ENCODE results near the gene KIAA0319L.

The KIAA0319L gene

DNA sequence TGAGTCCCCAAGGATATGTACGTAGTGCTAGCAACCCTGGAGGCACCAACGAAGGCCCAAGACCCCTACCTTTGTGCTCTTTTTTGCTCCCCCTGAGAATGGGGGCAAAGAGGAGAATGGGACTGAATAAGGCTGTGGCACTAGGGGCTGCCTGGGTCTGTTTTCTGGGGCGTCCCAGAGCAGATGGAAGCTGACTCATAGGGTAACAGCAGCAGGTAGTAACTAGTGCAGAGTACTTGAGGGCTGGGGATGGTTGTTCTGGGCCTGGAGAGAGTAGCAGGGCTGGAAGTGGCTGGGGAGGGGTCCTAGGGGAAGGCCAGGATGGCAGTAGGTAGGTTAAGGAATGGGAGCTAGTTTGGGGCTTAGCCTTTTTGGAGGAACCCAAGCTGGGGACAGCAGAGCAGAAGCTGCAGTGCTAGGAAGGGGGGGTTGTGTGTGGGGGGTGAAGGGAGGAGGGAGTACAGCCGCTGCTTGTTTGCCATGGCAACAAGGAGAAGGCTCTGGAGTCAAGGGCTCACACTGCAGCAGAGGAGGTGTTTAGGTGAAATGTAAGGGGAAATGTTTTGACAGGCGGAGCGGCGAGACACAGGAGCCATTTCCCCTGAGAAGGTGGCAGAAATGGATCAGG is 2.2 kb upstream of the KIAA0319L start:
- POLR2A ChIA-PET: interaction anchor here (0.6 kb wide), 3 partner anchors 19 to 271 kb away, joined by 4 read pairs; no protein-coding TSS in a partner anchor
- no peak for DNase-seq (ENCODE audit: extremely low spot score)
- TF ChIP-seq, protein P1, sequence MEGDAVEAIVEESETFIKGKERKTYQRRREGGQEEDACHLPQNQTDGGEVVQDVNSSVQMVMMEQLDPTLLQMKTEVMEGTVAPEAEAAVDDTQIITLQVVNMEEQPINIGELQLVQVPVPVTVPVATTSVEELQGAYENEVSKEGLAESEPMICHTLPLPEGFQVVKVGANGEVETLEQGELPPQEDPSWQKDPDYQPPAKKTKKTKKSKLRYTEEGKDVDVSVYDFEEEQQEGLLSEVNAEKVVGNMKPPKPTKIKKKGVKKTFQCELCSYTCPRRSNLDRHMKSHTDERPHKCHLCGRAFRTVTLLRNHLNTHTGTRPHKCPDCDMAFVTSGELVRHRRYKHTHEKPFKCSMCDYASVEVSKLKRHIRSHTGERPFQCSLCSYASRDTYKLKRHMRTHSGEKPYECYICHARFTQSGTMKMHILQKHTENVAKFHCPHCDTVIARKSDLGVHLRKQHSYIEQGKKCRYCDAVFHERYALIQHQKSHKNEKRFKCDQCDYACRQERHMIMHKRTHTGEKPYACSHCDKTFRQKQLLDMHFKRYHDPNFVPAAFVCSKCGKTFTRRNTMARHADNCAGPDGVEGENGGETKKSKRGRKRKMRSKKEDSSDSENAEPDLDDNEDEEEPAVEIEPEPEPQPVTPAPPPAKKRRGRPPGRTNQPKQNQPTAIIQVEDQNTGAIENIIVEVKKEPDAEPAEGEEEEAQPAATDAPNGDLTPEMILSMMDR (IDR thresholded peaks at IDR 0.05; ENCODE audit: control extremely low read depth, extremely low read depth, low read depth, missing control alignments): no peak
- CTCF ChIA-PET: interaction anchor here (0.6 to 2.2 kb wide), 5 partner anchors 10 to 156 kb away, joined by 3 to 7 read pairs (median 3); partner anchors contain the start of gene TFAP2E

DNA sequence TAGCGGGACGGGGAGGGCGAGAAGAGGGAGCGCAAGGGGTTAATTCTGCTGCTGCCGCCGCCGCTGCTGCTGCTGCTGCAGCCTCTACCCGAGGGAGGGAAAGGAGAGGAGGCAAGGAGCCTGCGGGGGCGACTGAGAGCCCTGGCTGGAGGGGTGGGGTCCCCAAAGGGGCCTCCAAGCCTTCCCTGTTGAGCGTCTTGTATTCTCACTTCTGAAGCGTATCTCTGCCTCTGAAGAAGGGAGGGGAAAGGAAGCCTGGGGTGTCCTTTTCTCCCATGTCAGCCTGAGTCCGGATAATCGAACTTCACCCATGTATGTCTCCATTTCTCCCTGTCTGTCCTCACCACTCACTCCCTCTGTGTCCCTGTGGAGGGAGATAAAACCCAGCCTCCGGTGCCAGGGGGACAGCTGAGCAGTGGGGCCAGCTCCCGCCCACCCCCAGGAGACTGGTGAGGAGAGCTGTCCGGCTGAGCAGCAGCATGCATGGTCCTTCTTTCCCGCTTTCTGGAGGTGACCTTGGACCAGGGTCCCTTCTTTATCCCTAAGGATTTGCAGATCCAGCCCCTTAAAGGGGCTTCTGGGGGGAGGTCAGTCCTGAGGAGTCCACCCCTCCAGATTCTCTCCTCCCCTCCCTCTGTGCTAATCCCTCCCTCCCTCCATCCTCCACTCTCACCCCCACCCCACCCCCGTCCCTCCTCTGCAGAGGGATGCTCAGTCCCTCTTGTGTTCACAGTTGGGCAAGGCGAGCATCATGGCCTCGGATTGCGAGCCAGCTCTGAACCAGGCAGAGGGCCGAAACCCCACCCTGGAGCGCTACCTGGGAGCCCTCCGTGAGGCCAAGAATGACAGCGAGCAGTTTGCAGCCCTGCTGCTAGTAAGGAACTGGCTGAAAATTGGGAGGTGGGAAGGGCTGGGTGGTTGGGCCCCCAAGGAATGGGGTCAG is 1.4 kb upstream of the KIAA0319L start:
- TF ChIP-seq, protein P1 (IDR thresholded peaks at IDR 0.05; ENCODE audit: control extremely low read depth, extremely low read depth, low read depth, missing control alignments): no peak
- no peak for DNase-seq (ENCODE audit: extremely low spot score)
- POLR2A ChIA-PET: interaction anchor here (0.6 kb wide), 3 partner anchors 18 to 271 kb away, joined by 4 read pairs; no protein-coding TSS in a partner anchor
- CTCF ChIA-PET: interaction anchor here (0.7 to 2.2 kb wide), 4 partner anchors 11 to 107 kb away, joined by 3 to 7 read pairs (median 3); no protein-coding TSS in a partner anchor

DNA sequence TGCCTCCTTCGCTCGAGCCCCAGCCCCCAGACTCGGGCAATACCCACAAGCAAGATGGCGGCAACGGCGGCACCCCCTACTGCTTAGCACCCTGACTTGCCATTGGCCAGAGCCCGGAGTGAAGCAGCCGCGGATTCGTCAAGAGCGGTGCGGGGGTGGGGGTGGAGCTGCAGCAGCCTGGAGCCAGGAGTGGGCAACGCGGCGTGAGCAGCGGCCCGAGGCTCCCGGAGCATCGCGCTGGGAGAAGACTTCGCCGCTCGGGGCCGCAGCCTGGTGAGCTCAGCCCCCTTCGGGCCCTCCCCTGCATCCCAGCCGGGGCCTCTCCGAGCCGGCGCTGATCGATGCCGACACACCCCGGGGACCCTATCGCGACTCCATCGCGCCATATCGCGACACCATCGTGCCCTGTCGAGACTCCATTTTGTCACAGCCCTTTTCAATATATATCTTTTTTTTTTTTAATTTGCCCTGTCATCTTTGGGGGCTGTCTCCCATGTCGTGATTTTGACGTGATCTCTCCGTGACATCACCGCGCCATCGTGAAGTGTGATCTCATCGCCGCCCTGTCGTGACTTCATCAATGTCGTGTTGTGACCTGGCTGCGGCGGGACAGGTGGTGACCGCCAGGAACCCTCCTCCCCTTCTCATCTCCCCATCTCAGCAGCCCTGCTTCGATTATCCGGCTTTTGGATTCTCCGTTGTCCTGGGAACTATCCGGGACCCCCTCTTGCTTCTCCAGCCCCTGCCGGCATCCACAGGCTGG is 589 bp upstream of the KIAA0319L start, which contains the start of gene NCDN:
Gene NCDN (plus strand): TSS at position 189 of the 763 bp plus-strand sequence. CDS start 392 bp downstream, at position 581.
- ChIA-PET POLR2A (interaction anchor here (1.1 to 1.2 kb wide), 3 partner anchors 15 to 107 kb away, joined by 3 read pairs; partner anchors contain the start of gene TFAP2E), CTCF (interaction anchor here (0.9 to 3.3 kb wide), 9 partner anchors 10 to 170 kb away, joined by 3 to 34 read pairs (median 3); no protein-coding TSS in a partner anchor)
- TF ChIP-seq, protein P1 (IDR thresholded peaks at IDR 0.05; ENCODE audit: control extremely low read depth, extremely low read depth, low read depth, missing control alignments): no peak
- DNase-seq (ENCODE audit: extremely low spot score): peak; percentile 97

DNA sequence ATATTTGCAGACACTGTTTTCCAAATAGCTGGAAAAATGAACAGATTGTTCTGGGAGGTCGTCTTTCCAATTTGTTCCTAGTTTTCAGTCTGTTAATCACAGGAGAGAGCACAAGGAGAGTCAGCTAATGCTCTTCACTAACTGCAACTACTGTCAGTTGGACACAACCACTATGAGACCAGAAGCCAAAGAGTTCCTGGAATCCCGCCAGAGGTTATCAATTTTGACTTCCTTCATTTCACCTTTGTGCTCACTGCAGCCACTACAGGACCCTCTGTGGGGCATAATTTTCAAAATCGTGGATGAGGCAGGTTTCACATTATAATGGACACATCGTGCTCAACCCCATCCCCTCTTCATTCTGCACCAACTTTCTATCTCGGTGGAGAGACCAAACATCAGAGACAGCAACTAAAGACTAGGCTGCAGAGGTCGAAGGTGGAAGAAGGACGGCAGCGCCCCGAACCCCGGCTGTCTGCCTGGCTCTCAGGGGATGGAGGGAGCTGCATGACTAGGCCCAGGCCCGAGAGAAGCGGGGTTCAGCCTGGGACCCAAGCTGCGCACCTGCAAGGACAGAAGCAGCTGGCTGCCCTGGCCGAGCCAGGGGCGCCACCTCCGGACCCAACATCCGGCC is 602 bp downstream of the KIAA0319L start:
- CTCF ChIA-PET: interaction anchor here (0.9 to 3.3 kb wide), 13 partner anchors 8 to 220 kb away, joined by 3 to 34 read pairs (median 3); no protein-coding TSS in a partner anchor
- TF ChIP-seq, protein P1 (IDR thresholded peaks at IDR 0.05; ENCODE audit: control extremely low read depth, extremely low read depth, low read depth, missing control alignments): peak; percentile 3
- POLR2A ChIA-PET: interaction anchor here (1.1 to 1.2 kb wide), 3 partner anchors 16 to 106 kb away, joined by 3 read pairs; partner anchors contain the start of gene TFAP2E
- no peak for DNase-seq (ENCODE audit: extremely low spot score)

DNA sequence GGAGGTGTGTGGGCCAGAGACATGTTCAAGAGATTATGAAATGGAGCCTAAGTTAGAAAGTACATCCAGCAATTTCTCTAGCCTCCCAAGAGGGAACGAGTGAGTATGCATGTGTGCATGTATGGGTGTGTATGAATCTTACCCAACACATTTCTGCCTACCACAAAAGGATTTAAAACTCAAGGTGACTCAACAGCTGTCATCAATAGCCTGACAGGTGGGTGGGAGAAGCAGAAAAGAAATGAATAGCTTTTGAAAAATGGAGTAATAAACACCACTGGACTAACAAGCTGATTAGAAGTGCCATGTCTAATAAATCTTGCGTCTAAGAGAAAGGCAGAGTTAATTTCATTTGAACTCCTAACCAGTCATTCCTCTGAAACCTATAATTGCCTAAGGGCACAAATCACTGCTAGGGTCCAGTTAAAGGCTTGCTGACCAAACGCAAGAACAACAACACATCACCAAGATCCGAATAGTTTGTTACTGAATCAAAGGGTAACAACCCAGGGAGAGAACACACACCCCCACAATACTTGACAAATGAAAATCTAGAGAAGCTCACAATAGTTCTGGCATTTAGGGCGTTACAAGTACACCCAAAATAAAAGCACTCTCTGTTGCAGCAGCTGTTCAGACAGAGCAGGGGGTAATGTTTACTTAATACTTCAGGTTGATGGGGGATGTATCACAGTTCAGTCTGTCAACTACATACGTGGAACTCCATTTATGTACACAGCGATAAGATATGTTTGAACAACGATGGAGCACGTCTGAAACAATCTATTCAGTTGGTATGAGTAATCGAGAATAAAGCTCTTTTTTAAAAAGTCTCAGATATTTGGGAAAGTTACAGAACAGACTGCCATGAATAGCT is 1.4 kb downstream of the KIAA0319L start:
- TF ChIP-seq, protein P1 (IDR thresholded peaks at IDR 0.05; ENCODE audit: control extremely low read depth, extremely low read depth, low read depth, missing control alignments): no peak
- CTCF ChIA-PET: interaction anchor here (1.1 to 3.3 kb wide), 8 partner anchors 9 to 191 kb away, joined by 3 to 34 read pairs (median 8); no protein-coding TSS in a partner anchor
- no peak for DNase-seq (ENCODE audit: extremely low spot score)

More for the DNA sequence above, 1.4 kb downstream of the KIAA0319L start:
- POLR2A ChIA-PET: no interaction called here

All from GM10248 (cell line).